CD4-positive, alpha-beta T cell (primary cell): ENCODE data around the gene CTIF. TPM values are rescaled to one million over a fixed set of nuclear protein-coding genes. Genes with fewer than 3 reads are reported as not detected.

Experiments used
- ATAC-seq: fragments of 200-7000 bp; cut with Tn5 transposase; one replicate; pipeline ENCODE4 v1.10.0; 2022; ENCODE audit warnings: mild to moderate bottlenecking; ENCODE audit not compliant: poor library complexity
- CTCF ChIA-PET: fragments of 350-600 bp; sonication (Branson Sonifier 250); formaldehyde crosslinking; loops from one replicate; lab custom pipeline; 2021; ENCODE audit warnings: antibody characterized with exemption, inconsistent platforms; lab: Charles Lee
- POLR2A ChIA-PET: fragments of 350-600 bp; sonication (Branson Sonifier 250); formaldehyde crosslinking; loops from one replicate; lab custom pipeline; 2021; ENCODE audit warnings: antibody characterized with exemption, inconsistent platforms; lab: Charles Lee
- DNase-seq, 14 experiments: peaks; one replicate each; pipeline ENCODE4 v3.0.0-alpha.2; 2013 to 2020; ENCODE audit warnings: mixed read lengths in 2 of 14
- H3K27ac ChIP-seq, 2 donors: one replicate each; pipeline versions ENCODE4 v1.5.1 to v1.7.0; 2013; ENCODE audit warnings: low read length in 2 of 2, low read depth in 1 of 2, mild to moderate bottlenecking in 1 of 2
- H3K27me3 ChIP-seq, 2 experiments: 1 replicate in 1 of 2; 2 replicates in 1 of 2; pipeline versions ENCODE4 v1.6.1 to v1.7.0; 2013; ENCODE audit warnings: low read length in 2 of 2, control low read depth in 1 of 2, mild to moderate bottlenecking in 1 of 2, moderate library complexity in 1 of 2; ENCODE audit not compliant: insufficient read depth in 2 of 2, control insufficient read depth in 1 of 2
- H3K36me3 ChIP-seq: one replicate; pipeline ENCODE4 v1.6.1; 2013; ENCODE audit warnings: low read length, control low read depth; ENCODE audit not compliant: insufficient read depth
- H3K4me1 ChIP-seq: one replicate; pipeline ENCODE4 v1.6.1; 2013; ENCODE audit warnings: low read length, control low read depth; ENCODE audit not compliant: insufficient read depth
- H3K4me3 ChIP-seq: one replicate; pipeline ENCODE4 v1.5.1; 2013; ENCODE audit warnings: mild to moderate bottlenecking, low read length, moderate library complexity
- H3K9me3 ChIP-seq, 2 experiments: 1 replicate in 1 of 2; 2 replicates in 1 of 2; pipeline versions ENCODE4 v1.6.1 to v1.7.0; 2013; ENCODE audit warnings: low read length in 2 of 2, mild to moderate bottlenecking in 2 of 2, control low read depth in 1 of 2, moderate library complexity in 1 of 2; ENCODE audit not compliant: control insufficient read depth in 1 of 2, insufficient read depth in 1 of 2
- H3K27ac Mint-ChIP-seq: one replicate; pipeline ENCODE4 v1.8.0; 2020; ENCODE audit warnings: mixed read lengths
- H3K27me3 Mint-ChIP-seq: one replicate; pipeline ENCODE4 v1.8.0; 2021; ENCODE audit warnings: mixed read lengths
- H3K36me3 Mint-ChIP-seq: one replicate; pipeline ENCODE4 v1.8.0; 2021; ENCODE audit warnings: low read depth, mixed read lengths
- H3K4me1 Mint-ChIP-seq: one replicate; pipeline ENCODE4 v1.8.0; 2021; ENCODE audit warnings: low read depth, mixed read lengths
- H3K4me3 Mint-ChIP-seq: one replicate; pipeline ENCODE4 v1.8.0; 2020; ENCODE audit warnings: mild to moderate bottlenecking, mixed read lengths
- H3K9me3 Mint-ChIP-seq: one replicate; pipeline ENCODE4 v1.8.0; 2020; ENCODE audit warnings: mixed read lengths
- CTCF ChIP-seq: fragments of 200-600 bp; IDR thresholded peaks from one replicate; pipeline ENCODE4 v1.8.0; 2022; ENCODE audit warnings: antibody characterized with exemption, mild to moderate bottlenecking
- intact Hi-C, 2 experiments: fragments of 100-400 bp; cut with DNase I in 1 of 2; cut with micrococcal nuclease in 1 of 2; formaldehyde crosslinking; loops; one replicate each; pipeline versions ENCODE4 v1.15.1 to v1.9.0; 2023 to 2025; cut with DNase I, micrococcal nuclease
- total RNA-seq, 174 experiments: library from RNA in 2 of 174; stranded (reverse) in 2 of 174; gene quantifications; one replicate each; pipeline ENCODE4 v1.2.3 and lab custom pipeline; 2021 to 2026

CTIF gene
- total RNA-seq, 2 experiments from 2014 or later: 1.1 to 2.9 TPM

GRCh38 chr18:48820483-48821250 lies 281.8 kb downstream of the CTIF start:
- H3K4me3 ChIP-seq: no peak overlapping the region
- H3K4me1 Mint-ChIP-seq: peaks cover 16% of the 10 kb centered on the region
- peaks cover 21% of the 10 kb centered on the region for H3K4me1 ChIP-seq
- TF ChIP-seq CTCF: no peak
- DNase-seq (peak in 2 of 14 experiments; percentile 1 to 20), ATAC-seq (no peak)
- no peaks in the 10 kb centered on the region for H3K36me3 Mint-ChIP-seq
- CTCF ChIA-PET: no interaction called here
- no peak overlapping the region for H3K27ac ChIP-seq
- no peak overlapping the region for H3K4me3 Mint-ChIP-seq
- no peaks in the 10 kb centered on the region for H3K36me3 ChIP-seq
- POLR2A ChIA-PET: no interaction called here
- H3K9me3 Mint-ChIP-seq: no peaks in the 10 kb centered on the region
- intact Hi-C loops: no loop called here
- H3K27me3 Mint-ChIP-seq: no peaks in the 10 kb centered on the region
- H3K27me3 ChIP-seq: no peaks in the 10 kb centered on the region
- no peak overlapping the region for H3K27ac Mint-ChIP-seq
- no peaks in the 10 kb centered on the region for H3K9me3 ChIP-seq

GRCh38 chr18:48821251-48821590 lies 282.4 kb downstream of the CTIF start:
- Histone ChIP-seq H3K27me3 (no peaks in the 10 kb centered on the region), H3K36me3 (no peaks in the 10 kb centered on the region), H3K4me1 (peaks cover 16% of the 10 kb centered on the region), H3K9me3 (no peaks in the 10 kb centered on the region), H3K4me3 (no peak overlapping the region), H3K27ac (no peak overlapping the region)
- ATAC-seq (no peak), DNase-seq (no peak)
- Mint-ChIP-seq H3K4me1 (peaks cover 13% of the 10 kb centered on the region), H3K9me3 (no peaks in the 10 kb centered on the region), H3K4me3 (no peak overlapping the region), H3K27me3 (no peaks in the 10 kb centered on the region), H3K36me3 (no peaks in the 10 kb centered on the region), H3K27ac (no peak overlapping the region)
- intact Hi-C loops: no loop called here
- no peak for TF ChIP-seq CTCF
- CTCF ChIA-PET: no interaction called here
- POLR2A ChIA-PET: no interaction called here

GRCh38 chr18:48821845-48822244 lies 283.0 kb downstream of the CTIF start:
- ChIA-PET POLR2A (no interaction called here), CTCF (no interaction called here)
- intact Hi-C loops: no loop called here
- DNase-seq (no peak), ATAC-seq (no peak)
- Mint-ChIP-seq H3K4me1 (peaks cover 13% of the 10 kb centered on the region), H3K27me3 (no peaks in the 10 kb centered on the region), H3K9me3 (no peaks in the 10 kb centered on the region), H3K4me3 (no peak overlapping the region), H3K36me3 (no peaks in the 10 kb centered on the region), H3K27ac (no peak overlapping the region)
- no peak for TF ChIP-seq CTCF
- Histone ChIP-seq H3K36me3 (no peaks in the 10 kb centered on the region), H3K4me1 (peaks cover 15% of the 10 kb centered on the region), H3K4me3 (no peak overlapping the region), H3K27me3 (no peaks in the 10 kb centered on the region), H3K9me3 (no peaks in the 10 kb centered on the region), H3K27ac (no peak overlapping the region)
